H9 (cell line): ENCODE results near the gene CPE. TPM values are rescaled to one million over a fixed set of nuclear protein-coding genes. Genes with fewer than 3 reads are reported as not detected.

ENCODE experiments used
- DNase-seq: peaks from one replicate; pipeline ENCODE4 v3.0.0-alpha.2; 2017
- H2AFZ ChIP-seq: one replicate; pipeline ENCODE4 v1.6.1; 2013; ENCODE audit warnings: mild to moderate bottlenecking, low read length, control low read depth, moderate library complexity
- H2AK5ac ChIP-seq: 2 replicates; pipeline ENCODE4 v1.6.1; 2013; ENCODE audit warnings: low read length, control low read depth, mixed read lengths; ENCODE audit not compliant: insufficient read length
- H2BK120ac ChIP-seq: one replicate; pipeline ENCODE4 v1.6.1; 2013; ENCODE audit warnings: low read depth, mild to moderate bottlenecking, low read length, control low read depth, inconsistent platforms; ENCODE audit not compliant: poor library complexity, severe bottlenecking
- H2BK12ac ChIP-seq: 2 replicates; pipeline ENCODE4 v1.6.1; 2013; ENCODE audit warnings: low read length, control low read depth, mixed read lengths, low read depth; ENCODE audit not compliant: insufficient read length
- H2BK15ac ChIP-seq: 2 replicates; pipeline ENCODE4 v1.6.1; 2013; ENCODE audit warnings: low read depth, low read length, control low read depth
- H2BK20ac ChIP-seq: one replicate; pipeline ENCODE4 v1.6.1; 2013; ENCODE audit warnings: low read depth, mild to moderate bottlenecking, low read length, control low read depth, inconsistent platforms; ENCODE audit not compliant: poor library complexity, severe bottlenecking
- H2BK5ac ChIP-seq: 2 replicates; pipeline ENCODE4 v1.6.1; 2013; ENCODE audit warnings: low read length, control low read depth, mixed read lengths; ENCODE audit not compliant: insufficient read length
- H3K14ac ChIP-seq: 2 replicates; pipeline ENCODE4 v1.6.1; 2013; ENCODE audit warnings: low read length, control low read depth; ENCODE audit not compliant: insufficient read depth
- H3K18ac ChIP-seq: 2 replicates; pipeline ENCODE4 v1.6.1; 2013; ENCODE audit warnings: low read depth, mild to moderate bottlenecking, mixed read lengths, low read length, control low read depth; ENCODE audit not compliant: insufficient read length
- H3K23ac ChIP-seq: 2 replicates; pipeline ENCODE4 v1.6.1; 2013; ENCODE audit warnings: low read length, control low read depth, mixed read lengths, low read depth; ENCODE audit not compliant: insufficient read length
- H3K23me2 ChIP-seq: 2 replicates; pipeline ENCODE4 v1.6.1; 2013; ENCODE audit warnings: low read depth, mild to moderate bottlenecking, mixed read lengths, low read length, control low read depth; ENCODE audit not compliant: insufficient read length, poor library complexity, severe bottlenecking
- H3K27ac ChIP-seq: 2 replicates; pipeline ENCODE4 v1.5.1; 2013; ENCODE audit warnings: low read length, control low read depth, mixed read lengths, low read depth; ENCODE audit not compliant: insufficient read length
- H3K27me3 ChIP-seq: 2 replicates; pipeline ENCODE4 v1.6.1; 2013; ENCODE audit warnings: low read length, control low read depth, inconsistent platforms; ENCODE audit not compliant: insufficient read depth
- H3K4ac ChIP-seq: 2 replicates; pipeline ENCODE4 v1.6.1; 2013; ENCODE audit warnings: low read depth, mild to moderate bottlenecking, control low read depth, inconsistent platforms, low read length, moderate library complexity
- H3K4me1 ChIP-seq: 2 replicates; pipeline ENCODE4 v1.6.1; 2013; ENCODE audit warnings: low read length, control low read depth, inconsistent platforms; ENCODE audit not compliant: insufficient read depth
- H3K4me2 ChIP-seq: 2 replicates; pipeline ENCODE4 v1.6.1; 2013; ENCODE audit warnings: low read length, control low read depth, mixed read lengths; ENCODE audit not compliant: insufficient read length, insufficient read depth
- H3K56ac ChIP-seq: 2 replicates; pipeline ENCODE4 v1.6.1; 2013; ENCODE audit warnings: low read depth, mild to moderate bottlenecking, mixed read lengths, low read length, control low read depth; ENCODE audit not compliant: insufficient read length
- H3K79me1 ChIP-seq: 2 replicates; pipeline ENCODE4 v1.6.1; 2013; ENCODE audit warnings: low read depth, mild to moderate bottlenecking, moderate library complexity, low read length, control low read depth, inconsistent platforms; ENCODE audit not compliant: insufficient read depth, poor library complexity, severe bottlenecking
- H3K79me2 ChIP-seq: 2 replicates; pipeline ENCODE4 v1.6.1; 2013; ENCODE audit warnings: low read length, control low read depth, inconsistent platforms; ENCODE audit not compliant: insufficient read depth
- H3K9ac ChIP-seq: 2 replicates; pipeline ENCODE4 v1.6.1; 2013; ENCODE audit warnings: low read length, control low read depth, mixed read lengths; ENCODE audit not compliant: insufficient read length; ENCODE audit errors: extremely low read depth
- H3K9me3 ChIP-seq: one replicate; pipeline ENCODE4 v1.6.1; 2013; ENCODE audit warnings: low read depth, low read length, inconsistent platforms; ENCODE audit not compliant: control insufficient read depth
- H3T11ph ChIP-seq: one replicate; pipeline ENCODE4 v1.6.1; 2013; ENCODE audit warnings: mild to moderate bottlenecking, low read length, control low read depth, inconsistent platforms
- H4K20me1 ChIP-seq: one replicate; pipeline ENCODE4 v1.6.1; 2013; ENCODE audit not compliant: control insufficient read depth, insufficient read length, insufficient read depth
- H4K5ac ChIP-seq: 2 replicates; pipeline ENCODE4 v1.6.1; 2013; ENCODE audit warnings: low read depth, mild to moderate bottlenecking, mixed read lengths, low read length, control low read depth; ENCODE audit not compliant: insufficient read length
- H4K8ac ChIP-seq: replicated peaks from 2 replicates; pipeline ENCODE4 v1.6.1; 2013; ENCODE audit warnings: low read length, control low read depth, mixed read lengths, low read depth; ENCODE audit not compliant: insufficient read length
- H4K91ac ChIP-seq: 2 replicates; pipeline ENCODE4 v1.6.1; 2013; ENCODE audit warnings: low read depth, mild to moderate bottlenecking, moderate library complexity, mixed read lengths, low read length, control low read depth; ENCODE audit not compliant: insufficient read length
- H3K27ac Mint-ChIP-seq, 3 experiments: 2 replicates in 2 of 3; 3 replicates in 1 of 3; pipeline ENCODE4 v1.8.0; 2020 to 2021; ENCODE audit warnings: mixed read lengths in 3 of 3, mild to moderate bottlenecking in 1 of 3, moderate library complexity in 1 of 3
- H3K27me3 Mint-ChIP-seq: 2 replicates; pipeline ENCODE4 v1.8.0; 2021; ENCODE audit warnings: low read depth, mild to moderate bottlenecking, moderate library complexity, mixed read lengths
- H3K36me3 Mint-ChIP-seq, 3 experiments: 2 replicates in 2 of 3; 3 replicates in 1 of 3; pipeline ENCODE4 v1.8.0; 2020 to 2021; ENCODE audit warnings: low read depth in 3 of 3, mixed read lengths in 3 of 3; ENCODE audit not compliant: insufficient read depth in 1 of 3
- H3K4me1 Mint-ChIP-seq, 2 experiments: 2 replicates each; pipeline ENCODE4 v1.8.0; 2020; ENCODE audit warnings: mixed read lengths in 2 of 2
- H3K4me3 Mint-ChIP-seq, 2 experiments: 2 replicates in 1 of 2; 3 replicates in 1 of 2; pipeline ENCODE4 v1.8.0; 2020 to 2021; ENCODE audit warnings: mild to moderate bottlenecking in 2 of 2, mixed read lengths in 2 of 2, moderate library complexity in 1 of 2
- H3K9me3 Mint-ChIP-seq, 2 experiments: 2 replicates in 1 of 2; 3 replicates in 1 of 2; pipeline ENCODE4 v1.8.0; 2020; ENCODE audit warnings: mild to moderate bottlenecking in 2 of 2, mixed read lengths in 2 of 2, moderate library complexity in 1 of 2
- CTCF ChIP-seq: fragments of 200-600 bp; sonication (generic); conservative IDR thresholded peaks from 3 replicates; pipeline ENCODE4 v1.8.0; 2021; ENCODE audit warnings: antibody characterized with exemption, mild to moderate bottlenecking
- WGBS: extraction: QIAGEN DNeasy Blood & Tissue Kit; methylation state at CpG from one replicate; pipeline ENCODE4 v1.1.7; 2013; ENCODE audit warnings: missing lambda C conversion rate, low lambda C conversion rate, mixed read lengths; ENCODE audit not compliant: insufficient read length; ENCODE audit errors: extremely low coverage; 5-methylcytosine and 5-hydroxymethylcytosine counted together
- total RNA-seq: library from RNA; stranded (reverse); gene quantifications from 2 replicates; pipeline ENCODE4 v1.2.1, GENCODE V29; 2021

CPE gene
- total RNA-seq, 1 experiment from 2014 or later = 10.0 TPM

GRCh38 chr4:165433529-165433928 is 54.7 kb downstream of the CPE start:
- H3K23ac ChIP-seq = no peak overlapping the region
- no peak overlapping the region for H2BK20ac ChIP-seq
- H4K91ac ChIP-seq = no peak overlapping the region
- Mint-ChIP-seq H3K4me1 (peaks cover 3 to 20% of the 10 kb centered on the region in 2 experiments), H3K36me3 (peaks cover 0 to 5% (median 0%) of the 10 kb centered on the region in 3 experiments; a peak in 2 of 7 replicates), H3K27me3 (no peaks in the 10 kb centered on the region), H3K4me3 (no peak overlapping the region), H3K27ac (peak overlapping the region in 2 of 3 experiments; percentile 29 to 46; a peak in 2 of 7 replicates), H3K9me3 (peaks cover 0 to 6% of the 10 kb centered on the region in 2 experiments; a peak in 3 of 5 replicates)
- no peaks in the 10 kb centered on the region for H3K79me2 ChIP-seq
- no peak overlapping the region for H3K4me2 ChIP-seq
- no peak overlapping the region for H3T11ph ChIP-seq
- H3K79me1 ChIP-seq = no peaks in the 10 kb centered on the region
- WGBS = no CpG with 5 or more reads among the region's 5 CpGs
- no peak overlapping the region for H3K27ac ChIP-seq
- no peak overlapping the region for H3K14ac ChIP-seq
- no peak overlapping the region for H4K8ac ChIP-seq
- no peaks in the 10 kb centered on the region for H3K23me2 ChIP-seq
- TF ChIP-seq CTCF = no peak
- H2AK5ac ChIP-seq = no peak overlapping the region
- H3K4me1 ChIP-seq = peaks cover 3% of the 10 kb centered on the region; the same call in 1 of the 2 replicates
- no peaks in the 10 kb centered on the region for H3K27me3 ChIP-seq
- H4K20me1 ChIP-seq = no peaks in the 10 kb centered on the region
- H2BK15ac ChIP-seq = no peak overlapping the region
- no peak overlapping the region for H4K5ac ChIP-seq
- peak; percentile 38 for DNase-seq
- no peak overlapping the region for H3K18ac ChIP-seq
- H2BK12ac ChIP-seq = no peak overlapping the region
- H3K56ac ChIP-seq = no peak overlapping the region
- H2BK120ac ChIP-seq = no peak overlapping the region
- no peaks in the 10 kb centered on the region for H3K9me3 ChIP-seq
- H3K9ac ChIP-seq = no peak overlapping the region
- H2BK5ac ChIP-seq = no peak overlapping the region
- H2AFZ ChIP-seq = no peak overlapping the region
- no peak overlapping the region for H3K4ac ChIP-seq
